Coronary artery (tissue), 2 donors: ENCODE data around the gene FAM78A.

Experiments used
- DNase-seq: peaks from one replicate; pipeline ENCODE4 v3.0.0-alpha.2; 2017; ENCODE audit warnings: low spot score
- H3K27ac ChIP-seq, 2 donors: fragments of 200-600 bp; sonication (generic); one replicate each; pipeline ENCODE4 v1.5.1; 2016 to 2019
- H3K4me3 ChIP-seq: fragments of 200-600 bp; sonication (generic); 2 replicates; pipeline ENCODE4 v1.5.1; 2016; ENCODE audit warnings: mild to moderate bottlenecking, moderate library complexity
- CTCF ChIP-seq: fragments of 200-600 bp; sonication (generic); IDR thresholded peaks from one replicate; pipeline ENCODE4 v1.5.1; 2019; ENCODE audit warnings: antibody characterized with exemption

Gene FAM78A

GRCh38 chr9:131299961-131300347 lies 23.6 kb upstream of the FAM78A start:
- DNase-seq = no peak
- Histone ChIP-seq H3K27ac (no peak overlapping the region), H3K4me3 (no peak overlapping the region)
- no peak for TF ChIP-seq CTCF

DNA sequence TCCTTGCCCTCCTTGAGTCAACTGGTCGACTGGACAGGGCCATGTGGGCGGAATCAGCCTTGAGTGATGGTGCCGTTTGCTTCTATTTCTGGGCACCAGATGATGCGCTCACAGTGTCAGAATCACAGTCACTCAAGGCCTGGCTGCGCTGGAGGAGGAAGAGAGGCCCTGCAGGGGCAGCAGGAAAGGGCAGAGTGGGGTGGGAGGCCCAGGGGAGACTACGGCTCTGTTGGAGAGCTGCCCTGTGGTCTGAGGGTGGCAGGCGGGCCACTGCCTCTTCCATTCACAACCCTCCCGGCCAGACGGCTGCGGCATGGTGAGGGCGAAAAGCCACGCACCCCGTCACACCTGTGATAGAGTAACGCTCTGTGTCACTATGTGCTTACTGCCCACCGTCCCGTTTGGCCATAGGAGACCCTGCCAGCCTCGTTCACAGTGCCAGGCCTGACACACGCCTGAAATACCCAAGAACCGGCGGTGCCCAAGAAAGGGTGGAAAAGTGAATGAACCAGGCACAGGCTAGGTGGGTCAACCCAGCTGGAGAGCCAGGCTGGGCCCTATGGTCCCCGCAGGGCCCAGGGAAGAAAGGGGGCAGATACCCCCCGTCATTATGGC lies 23.1 kb upstream of the FAM78A start:
- no peak for DNase-seq
- H3K27ac ChIP-seq = no peak overlapping the region
- H3K4me3 ChIP-seq = no peak overlapping the region
- TF ChIP-seq CTCF = no peak

DNA sequence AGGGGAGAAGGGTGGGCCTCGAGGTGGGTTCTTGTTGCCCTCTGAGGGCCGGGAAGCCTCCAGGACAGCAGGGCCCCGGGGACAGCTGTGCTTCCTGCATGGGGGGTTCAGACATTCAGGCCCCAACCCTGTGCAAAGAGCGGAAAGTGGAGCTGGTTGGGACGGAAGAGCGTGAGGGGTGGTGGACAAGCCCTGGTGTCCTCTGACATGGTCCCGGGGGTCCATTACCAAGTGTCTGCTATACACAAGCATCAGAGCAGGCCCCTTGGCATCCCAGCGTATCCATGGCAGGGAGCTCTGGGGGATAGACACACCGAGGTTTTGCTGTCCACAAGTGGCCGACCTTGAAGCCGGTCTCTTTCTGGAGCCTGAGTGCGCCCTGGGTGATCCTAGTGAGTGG lies 22.5 kb upstream of the FAM78A start:
- H3K27ac ChIP-seq = no peak overlapping the region
- no peak for TF ChIP-seq CTCF
- no peak for DNase-seq
- no peak overlapping the region for H3K4me3 ChIP-seq

- no peak for TF ChIP-seq CTCF
- H3K27ac ChIP-seq = no peak overlapping the region
- no peak overlapping the region for H3K4me3 ChIP-seq
- no peak for DNase-seq
Observed at GRCh38 chr9:131298341-131298740, 22.0 kb upstream of the FAM78A start.

DNA sequence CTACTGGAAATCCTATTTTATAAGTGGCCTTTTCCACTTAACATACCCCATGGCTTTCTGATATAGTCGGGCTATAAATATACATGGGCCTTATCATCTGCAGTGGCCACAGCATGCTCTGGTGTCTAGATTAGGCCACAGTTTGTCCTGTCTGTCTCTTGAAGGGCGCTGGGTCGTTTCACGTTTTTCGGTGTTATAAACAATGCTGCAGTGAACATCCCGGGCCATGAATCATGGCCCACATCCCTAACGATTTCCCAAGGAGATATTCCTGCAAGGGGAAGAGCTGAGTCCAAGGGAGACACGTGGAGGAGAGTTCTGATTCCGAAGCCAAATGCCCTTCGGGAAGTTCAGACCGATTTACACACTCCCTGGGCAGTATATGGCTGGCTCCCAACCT lies 21.6 kb upstream of the FAM78A start:
- no peak overlapping the region for H3K27ac ChIP-seq
- no peak overlapping the region for H3K4me3 ChIP-seq
- no peak for TF ChIP-seq CTCF
- no peak for DNase-seq

GRCh38 chr9:131296906-131297500 lies 20.7 kb upstream of the FAM78A start:
- DNase-seq = no peak
- H3K27ac ChIP-seq = no peak overlapping the region
- H3K4me3 ChIP-seq = no peak overlapping the region
- no peak for TF ChIP-seq CTCF

- no peak overlapping the region for H3K27ac ChIP-seq
- H3K4me3 ChIP-seq = no peak overlapping the region
Observed at GRCh38 chr9:131296460-131296859, 20.1 kb upstream of the FAM78A start.

More at GRCh38 chr9:131296460-131296859, 20.1 kb upstream of the FAM78A start:
- no peak for TF ChIP-seq CTCF
- DNase-seq = no peak
